Left forelimb (tissue), 1 donor: ENCODE results near the gene SIGLEC7.
A peak's percentile ranks its signal among the peaks of the same experiment; 100 is the strongest.

Experiments
- DNase-seq: peaks from one replicate; pipeline ENCODE4 v3.0.0-alpha.2; 2018; ENCODE audit warnings: low spot score

Gene SIGLEC7

GRCh38 chr19:51142119-51142518, at the start of gene SIGLEC7:
TSS of gene SIGLEC7 (plus strand) at chr19:51142301. CDS start at chr19:51142370, 69 bp downstream.
- DNase-seq = peak; percentile 58

DNA sequence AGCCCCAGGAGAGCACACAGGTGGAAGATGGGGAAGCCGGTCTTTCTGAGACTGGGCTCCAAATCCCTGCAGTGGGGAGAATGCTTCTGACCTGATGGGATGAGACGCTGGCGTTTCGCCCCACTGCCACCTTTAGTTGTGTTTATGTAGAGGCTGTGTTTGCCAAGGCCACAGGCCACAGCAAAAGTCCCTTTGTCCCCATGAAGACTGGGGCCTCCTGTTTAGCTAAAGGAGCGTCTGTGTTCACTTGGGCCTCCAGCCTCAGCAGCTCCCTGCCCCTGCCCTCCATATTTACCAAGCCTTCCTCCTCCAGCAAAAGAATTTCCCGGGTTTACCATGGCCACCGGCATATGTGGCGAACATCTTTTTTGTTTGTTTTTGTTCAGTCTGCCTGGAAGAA, 49.0 kb upstream of the SIGLEC7 start:
- DNase-seq = no peak

DNA sequence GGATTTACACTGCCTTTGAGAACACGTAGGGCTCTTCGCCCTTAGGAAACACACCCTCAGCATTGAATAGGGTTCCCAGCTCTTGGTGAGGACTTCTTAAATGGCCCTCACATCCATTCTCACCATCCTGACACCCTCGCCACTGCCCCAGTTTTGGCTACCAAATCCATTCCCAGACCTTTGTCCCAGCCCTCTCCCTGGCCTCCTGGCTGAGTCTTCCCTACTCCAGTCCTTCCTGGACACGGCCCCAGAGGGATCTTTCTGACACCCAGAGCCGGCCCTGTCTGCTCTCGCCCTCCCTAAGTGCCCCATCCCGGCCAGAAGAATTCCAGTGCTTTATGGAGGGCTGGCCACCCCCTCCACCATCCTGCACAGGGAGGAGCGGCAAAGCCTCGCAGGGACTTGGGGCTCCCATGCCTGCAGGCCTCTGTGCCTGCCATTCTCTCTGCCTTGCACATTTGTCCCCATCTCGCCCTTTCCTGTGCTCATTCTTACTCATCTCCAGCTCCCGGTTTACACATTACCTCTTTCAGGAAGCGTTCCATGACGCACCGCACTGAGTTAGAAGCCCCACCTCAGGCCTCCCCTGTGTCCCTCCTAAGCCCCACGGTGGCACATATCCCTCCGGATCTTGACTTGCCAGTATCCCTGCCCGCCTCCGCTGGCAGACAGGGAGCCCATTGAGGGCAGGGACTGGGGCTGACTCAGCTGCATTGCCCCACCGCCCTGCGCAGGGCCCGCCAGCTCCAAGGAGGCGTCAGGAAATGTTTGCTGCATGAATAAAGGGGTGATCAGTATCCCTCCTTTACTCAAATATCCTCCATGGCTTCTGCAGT, 48.4 kb upstream of the SIGLEC7 start:
- DNase-seq = no peak

DNA sequence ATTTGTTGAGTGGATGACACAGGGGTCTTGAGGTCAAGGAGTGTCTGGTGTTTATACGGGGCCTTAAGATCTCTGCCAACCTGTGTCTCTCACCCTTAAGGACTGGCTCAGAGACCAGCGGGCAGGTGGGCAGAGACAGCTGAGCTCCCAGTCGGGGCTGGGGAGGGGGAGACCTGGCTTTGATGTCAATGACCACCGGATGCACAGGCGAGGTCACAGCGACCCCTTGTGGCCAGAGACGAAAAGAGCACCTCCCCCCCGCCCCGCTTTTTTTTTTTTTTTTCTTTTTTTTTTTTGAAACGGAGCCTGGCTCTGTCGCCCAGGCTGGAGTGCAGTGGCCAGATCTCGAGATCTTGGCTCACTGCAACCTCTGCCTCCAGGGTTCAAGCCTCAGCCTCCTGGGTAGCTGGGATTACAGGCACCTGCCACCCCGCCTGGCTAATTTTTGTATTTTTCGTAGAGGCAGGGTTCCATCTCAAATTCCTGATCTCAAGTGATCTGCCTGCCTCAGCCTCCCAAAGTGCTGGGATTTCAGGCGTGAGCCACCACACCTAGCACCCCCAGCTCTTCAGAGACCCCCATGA, 47.3 kb upstream of the SIGLEC7 start:
- DNase-seq = no peak

DNA sequence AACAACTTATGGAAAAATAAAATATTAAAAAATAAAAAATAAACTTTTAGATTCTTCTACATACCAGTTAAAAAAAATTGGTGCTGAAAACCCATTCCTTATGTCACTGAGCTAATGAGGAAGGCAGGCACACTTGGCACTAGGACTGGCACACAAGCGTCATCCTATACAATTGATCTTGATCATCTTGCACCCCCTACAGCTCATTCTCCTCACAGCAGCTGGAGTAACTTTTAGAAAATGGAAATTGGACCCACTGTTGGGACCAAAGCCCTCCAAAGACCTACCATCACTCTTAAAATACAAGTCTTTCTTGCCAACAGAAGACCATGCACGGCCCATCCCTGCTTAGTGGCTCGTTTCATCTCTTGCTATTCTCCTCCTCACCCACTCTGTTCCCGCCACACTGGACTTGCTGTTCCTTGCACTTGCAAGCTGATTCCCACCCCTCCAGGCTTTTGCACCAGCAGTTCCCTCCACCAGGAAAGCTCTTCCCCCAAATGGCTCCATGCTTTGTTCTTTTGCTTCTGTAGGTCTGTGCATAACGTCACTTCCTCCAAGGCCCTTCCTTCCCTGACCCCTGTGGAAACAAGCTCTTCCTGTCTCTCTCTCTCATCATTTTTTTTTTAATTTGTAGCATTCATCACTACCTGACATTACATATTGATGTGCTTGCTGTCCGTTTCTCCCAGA, 45.5 kb upstream of the SIGLEC7 start:
- DNase-seq = no peak

- DNase-seq = no peak
Measured at GRCh38 chr19:51097166-51097738, 44.8 kb upstream of the SIGLEC7 start.

- no peak for DNase-seq
Measured at GRCh38 chr19:51097796-51098195, 44.3 kb upstream of the SIGLEC7 start.

DNA sequence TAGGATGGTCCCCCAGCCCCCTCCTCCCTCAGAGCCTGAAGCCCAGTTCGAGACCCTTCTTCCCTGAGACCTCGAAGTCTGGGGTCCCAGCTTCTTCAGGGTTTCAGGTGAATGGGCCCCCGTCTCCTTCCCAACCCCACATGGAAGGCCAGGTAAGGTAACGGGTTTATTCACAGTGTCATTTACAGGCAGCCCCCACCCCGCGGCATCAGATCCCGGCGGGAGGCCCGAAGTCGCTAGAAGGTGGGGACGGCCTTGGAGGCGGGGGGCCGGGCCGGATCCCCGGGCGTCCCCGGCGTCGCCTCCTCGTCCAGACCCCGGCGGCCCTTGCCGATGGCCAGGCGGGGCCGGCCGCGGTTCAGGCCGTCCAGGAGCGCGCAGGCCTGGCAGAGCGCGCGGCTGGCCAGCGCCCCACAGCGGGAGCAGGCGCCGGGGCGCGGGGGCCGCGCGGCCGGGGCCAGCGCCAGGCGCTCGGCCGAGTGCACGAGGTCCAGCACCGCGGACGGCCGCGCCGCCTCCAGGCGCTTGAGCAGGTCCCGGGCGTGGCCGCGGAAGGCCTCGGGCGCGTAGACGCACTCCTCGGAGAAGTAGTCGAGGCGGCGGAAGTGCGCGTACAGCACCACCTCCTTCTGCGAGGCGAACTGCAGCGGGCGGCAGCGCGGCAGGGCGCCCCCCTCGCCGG, 43.6 kb upstream of the SIGLEC7 start:
- no peak for DNase-seq

GRCh38 chr19:51099047-51099382, 43.1 kb upstream of the SIGLEC7 start:
- DNase-seq = no peak

DNA sequence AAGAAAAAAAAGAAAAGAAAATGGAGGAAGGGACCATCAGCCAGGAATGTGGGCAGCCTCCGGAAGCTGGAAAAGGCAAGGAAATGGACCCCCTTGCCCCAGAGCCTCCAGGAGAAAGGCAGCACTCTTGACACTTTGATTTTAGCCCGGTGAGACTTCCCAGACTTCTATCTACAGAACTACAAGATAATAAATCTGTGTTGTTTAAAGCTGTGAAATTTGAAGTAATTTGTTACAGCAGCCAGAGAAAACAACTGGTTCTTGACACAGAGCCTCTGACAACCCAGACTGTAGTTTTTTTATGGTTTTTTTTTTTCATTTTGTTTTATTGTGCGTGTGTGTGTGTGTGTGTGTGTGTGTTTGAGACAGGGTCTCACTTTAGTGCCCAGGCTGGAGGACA, 41.5 kb upstream of the SIGLEC7 start:
- no peak for DNase-seq

DNA sequence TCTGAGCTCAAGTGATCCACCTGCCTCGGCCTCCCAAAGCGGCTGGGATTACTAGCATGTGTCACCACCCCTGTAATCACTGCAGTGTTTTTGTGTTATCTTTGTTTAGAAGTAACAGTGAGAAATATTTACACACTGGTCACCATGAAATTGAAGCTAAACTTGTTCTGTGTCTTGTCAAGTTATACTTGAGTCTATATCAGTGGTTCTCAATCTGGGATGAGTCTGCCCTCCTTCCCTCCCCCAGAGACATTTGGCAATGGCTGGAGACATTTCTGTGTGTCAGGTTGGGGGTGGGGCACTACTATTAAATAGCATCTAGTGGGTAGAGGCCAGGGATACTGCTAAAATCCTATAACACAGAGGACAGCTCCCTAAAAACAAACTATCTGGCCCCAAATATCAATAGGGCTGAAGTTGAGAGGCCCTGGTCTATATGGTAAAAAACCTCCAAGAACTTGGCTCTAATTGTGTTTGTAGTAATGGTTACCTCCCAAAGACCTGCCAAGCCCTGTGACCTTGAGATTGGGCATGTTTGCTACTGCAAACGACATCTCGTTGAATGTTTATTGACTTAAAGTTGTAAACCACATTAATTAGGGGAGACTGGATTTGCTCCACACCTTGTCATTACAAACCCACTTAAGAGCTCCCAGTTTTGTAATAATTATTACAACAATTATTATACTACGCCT, 40.8 kb upstream of the SIGLEC7 start:
- DNase-seq = no peak

DNA sequence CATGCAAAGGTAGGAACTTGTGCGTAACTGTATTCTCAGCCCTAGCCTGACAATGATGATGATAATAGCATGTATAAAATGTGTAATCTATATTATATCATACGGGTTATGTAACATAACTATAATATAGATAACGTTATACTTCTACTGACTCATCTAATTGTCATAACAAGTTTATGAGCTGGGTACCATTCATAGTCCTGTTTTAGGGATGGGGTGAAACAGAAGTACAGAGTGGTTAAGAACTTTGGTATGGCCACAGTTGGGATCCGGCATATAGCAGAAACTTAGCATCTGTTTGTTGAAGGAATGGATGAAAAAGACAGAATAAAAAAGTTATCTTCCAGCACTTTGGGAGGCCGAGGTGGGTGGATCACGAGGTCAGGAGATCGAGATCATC, 39.1 kb upstream of the SIGLEC7 start:
- DNase-seq = no peak

GRCh38 chr19:51103926-51104341, 38.2 kb upstream of the SIGLEC7 start:
- no peak for DNase-seq

GRCh38 chr19:51107406-51108065, 34.6 kb upstream of the SIGLEC7 start:
- DNase-seq = no peak

DNA sequence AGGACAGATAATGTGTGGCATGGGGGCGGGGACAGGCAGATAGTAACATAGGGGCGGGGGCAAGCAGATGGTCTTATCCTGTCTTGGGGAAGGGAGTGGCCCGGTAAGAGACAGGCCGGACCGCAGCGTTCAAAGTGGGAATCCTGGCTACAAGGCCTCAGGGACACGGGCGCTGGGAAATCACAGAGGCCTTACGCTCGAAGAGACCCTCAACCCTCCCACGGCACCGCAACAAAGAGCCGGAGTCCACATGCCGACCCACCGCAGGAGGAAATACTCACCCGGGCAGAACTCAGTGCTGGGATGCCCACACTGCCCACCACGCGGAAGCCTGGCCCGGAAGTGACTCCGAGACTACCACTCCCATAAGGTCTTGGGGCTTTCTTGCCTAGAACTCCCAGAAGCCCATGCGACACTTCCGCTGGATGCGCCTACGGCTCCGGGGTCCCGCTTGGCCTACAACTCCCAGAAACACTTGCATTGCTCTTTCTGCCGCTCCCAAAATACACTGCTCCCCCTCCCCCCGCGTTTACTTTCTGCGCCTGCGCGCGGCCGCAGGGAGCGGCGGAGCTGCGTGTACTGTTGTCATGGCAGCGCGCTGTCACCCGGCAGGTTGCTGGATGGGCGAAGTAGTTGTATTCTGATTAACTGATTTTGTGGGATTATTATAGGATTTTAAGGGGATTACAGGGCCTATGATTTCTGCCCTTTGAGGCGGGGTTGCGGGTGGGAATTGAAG, 33.9 kb upstream of the SIGLEC7 start, which contains the start of gene CTU1:
CTU1 (minus strand) TSS at position 344 of the 739 bp plus-strand sequence. CDS start 3,840 bp downstream, outside the sequence.
- peak; percentile 98 for DNase-seq

DNA sequence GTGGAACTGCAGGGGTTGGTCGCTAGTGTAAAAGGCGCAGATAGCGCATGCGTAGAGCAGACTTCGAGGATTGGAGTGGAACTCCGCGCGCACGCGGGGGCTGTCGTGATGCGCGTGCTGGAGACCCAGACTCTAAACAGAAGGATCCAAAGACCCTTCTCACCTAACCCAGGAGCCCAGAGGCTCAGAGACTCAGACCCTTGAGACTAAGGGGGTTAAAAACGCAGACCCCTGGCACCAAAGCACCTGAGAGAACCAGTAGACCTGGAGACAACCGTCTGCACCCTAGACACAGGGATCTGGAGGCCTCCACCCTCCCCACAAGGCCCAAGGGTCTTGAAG, 33.3 kb upstream of the SIGLEC7 start:
- DNase-seq = no peak

DNA sequence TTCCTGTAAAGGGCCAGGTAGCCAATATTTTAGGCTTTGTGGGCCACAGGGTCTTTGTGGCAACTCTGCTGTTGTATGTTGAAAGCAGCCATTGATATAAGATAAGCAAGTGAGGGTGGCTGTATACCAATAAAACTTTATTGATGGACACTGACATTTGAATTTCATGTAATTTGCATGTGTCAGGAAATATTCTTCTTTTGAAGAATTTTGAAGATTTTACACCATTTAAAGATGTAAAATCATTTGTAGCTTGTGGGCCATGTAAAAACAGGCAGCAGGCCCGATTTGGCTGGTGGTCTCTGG, 31.5 kb upstream of the SIGLEC7 start:
- no peak for DNase-seq

DNA sequence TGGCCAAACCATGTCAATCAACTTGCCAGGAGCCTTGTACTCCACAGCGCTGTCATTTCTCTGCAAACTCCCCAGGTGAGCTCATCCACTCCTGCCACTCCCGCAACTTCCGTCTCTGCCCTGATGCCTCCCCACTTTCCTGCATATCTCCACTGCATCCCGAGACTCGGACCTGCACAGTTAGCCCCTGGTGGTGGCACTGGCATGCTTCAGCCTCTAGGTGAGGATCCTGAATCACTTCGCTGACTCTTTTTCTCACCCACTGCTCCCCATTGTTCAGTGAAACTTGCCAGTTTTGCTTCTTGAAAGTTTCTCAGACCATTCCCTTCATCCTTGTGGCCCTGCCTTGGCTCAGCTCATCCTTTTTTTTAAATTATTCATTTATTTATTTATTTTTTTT, 30.5 kb upstream of the SIGLEC7 start:
- no peak for DNase-seq

DNA sequence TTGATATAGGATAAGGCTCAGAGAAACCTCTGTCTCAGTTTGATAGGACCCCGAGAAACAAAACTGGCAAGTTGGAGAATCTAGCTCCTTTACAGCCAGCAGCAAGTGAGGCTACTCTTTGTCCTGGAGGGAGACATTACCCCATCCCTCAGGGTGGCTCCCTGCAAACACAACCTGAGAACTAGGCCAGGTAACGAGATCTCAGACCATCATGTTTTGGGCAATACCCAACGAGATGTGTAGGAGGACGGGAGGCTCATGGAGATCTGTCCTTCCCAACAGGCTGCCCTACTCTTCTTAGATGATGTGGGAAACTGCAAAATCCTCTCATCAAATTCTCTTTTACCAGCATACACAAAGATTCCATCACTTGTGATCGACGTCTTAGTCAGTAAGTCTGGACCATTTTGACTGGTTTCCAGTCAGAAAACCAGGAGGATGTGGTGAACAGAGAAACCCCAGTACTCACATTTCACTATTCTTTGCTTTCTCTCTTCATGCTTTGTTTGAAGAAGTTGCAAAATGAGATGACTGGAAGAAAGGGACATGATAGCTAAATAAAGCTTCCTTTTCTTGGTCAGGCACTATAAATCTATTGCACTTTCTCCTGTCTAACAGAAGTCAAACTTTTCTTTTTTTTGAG, 27.9 kb upstream of the SIGLEC7 start:
- no peak for DNase-seq

DNA sequence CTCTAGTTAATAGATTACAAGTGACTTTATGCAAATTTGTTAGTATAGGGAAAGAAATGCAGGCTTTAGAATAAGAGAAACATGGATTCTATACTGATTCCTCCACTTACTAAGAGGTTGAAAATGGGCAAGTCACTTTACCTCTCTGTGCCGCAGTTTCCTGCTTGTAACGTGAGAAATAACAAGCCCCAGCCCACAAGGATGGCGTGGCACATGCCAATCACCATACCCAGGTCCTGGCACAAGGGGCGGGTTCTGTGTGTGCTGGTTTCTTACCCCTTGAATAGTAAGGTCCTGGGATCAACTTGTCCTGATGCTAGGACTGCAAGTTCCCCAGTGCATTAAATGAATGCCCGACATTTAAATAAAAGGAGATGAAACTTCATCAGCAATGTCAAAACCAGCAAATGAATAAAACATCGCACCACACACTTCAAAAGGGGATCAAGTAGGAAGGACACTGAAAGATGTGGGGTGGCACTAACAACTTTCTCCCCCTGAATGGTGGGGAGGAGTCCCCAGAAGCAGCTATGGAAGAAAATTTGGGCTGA, 25.3 kb upstream of the SIGLEC7 start:
- DNase-seq = no peak
